Measurements from ENCODE around the gene WRAP73. TPM values are rescaled to one million over a fixed set of nuclear protein-coding genes. Genes with fewer than 3 reads are reported as not detected.

WRAP73 gene
- polyA plus RNA-seq, 3 donors, result 26.1 to 64.9 (median 33.2) TPM

DNA sequence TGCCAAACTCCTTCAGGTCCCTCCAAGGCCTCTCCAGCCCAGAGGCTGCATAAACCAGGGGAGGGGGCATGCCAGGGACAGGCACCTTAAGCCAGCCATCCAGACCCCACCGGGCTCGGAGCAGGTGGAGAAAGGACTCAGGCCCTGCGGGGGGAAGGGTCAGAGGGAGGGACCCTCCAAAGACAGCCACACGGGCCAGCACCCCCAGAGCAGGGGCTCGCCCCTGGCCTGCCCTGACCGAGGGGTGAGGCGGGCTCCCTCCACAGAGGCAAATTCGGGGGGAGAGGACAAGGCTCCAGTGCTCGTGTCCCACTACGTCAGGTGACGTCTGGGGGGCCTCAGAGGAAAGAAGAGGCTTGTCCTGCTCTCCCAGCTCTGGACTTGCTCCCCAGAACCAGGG, 46.7 kb downstream of the WRAP73 start:
- Mint-ChIP-seq H3K4me1 (peaks cover 6% of the 10 kb centered on the region), H3K9me3 (no peaks in the 10 kb centered on the region), H3K36me3 (no peaks in the 10 kb centered on the region), H3K27ac (no peak overlapping the region), H3K27me3 (ENCODE audit: low read depth in 3 of 3) (peaks cover 2 to 4% (median 3%) of the 10 kb centered on the region in 3 donors), H3K4me3 (no peak overlapping the region)
- H3K9ac ChIP-seq (ENCODE audit: insufficient read depth, low read length, poor library complexity, severe bottlenecking), result no peak overlapping the region
- no peaks in the 10 kb centered on the region for H4K20me1 ChIP-seq (ENCODE audit: insufficient read depth, low read length)
- H3K9me3 ChIP-seq (replicated peaks in 1 of 2; ENCODE audit: control insufficient read depth in 1 of 2, insufficient read depth in 1 of 2, low read length in 2 of 2), result no peaks in the 10 kb centered on the region
- no peak for DNase-seq
- intact Hi-C loops (cut with micrococcal nuclease), result no loop called here
- H3K36me3 ChIP-seq (replicated peaks in 1 of 2; ENCODE audit: control insufficient read depth in 1 of 2, insufficient read depth in 2 of 2, low read length in 2 of 2), result no peaks in the 10 kb centered on the region
- no peak overlapping the region for H3K4me3 ChIP-seq (replicated peaks in 1 of 3; ENCODE audit: low read depth in 2 of 3, low read length in 3 of 3)
- H3K27me3 ChIP-seq (ENCODE audit: control insufficient read depth in 2 of 2, insufficient read depth in 2 of 2, low read length in 2 of 2), result no peaks in the 10 kb centered on the region
- H3K27ac ChIP-seq (ENCODE audit: low read depth in 1 of 2, low read length in 2 of 2), result no peak overlapping the region
- TF ChIP-seq, protein P1, sequence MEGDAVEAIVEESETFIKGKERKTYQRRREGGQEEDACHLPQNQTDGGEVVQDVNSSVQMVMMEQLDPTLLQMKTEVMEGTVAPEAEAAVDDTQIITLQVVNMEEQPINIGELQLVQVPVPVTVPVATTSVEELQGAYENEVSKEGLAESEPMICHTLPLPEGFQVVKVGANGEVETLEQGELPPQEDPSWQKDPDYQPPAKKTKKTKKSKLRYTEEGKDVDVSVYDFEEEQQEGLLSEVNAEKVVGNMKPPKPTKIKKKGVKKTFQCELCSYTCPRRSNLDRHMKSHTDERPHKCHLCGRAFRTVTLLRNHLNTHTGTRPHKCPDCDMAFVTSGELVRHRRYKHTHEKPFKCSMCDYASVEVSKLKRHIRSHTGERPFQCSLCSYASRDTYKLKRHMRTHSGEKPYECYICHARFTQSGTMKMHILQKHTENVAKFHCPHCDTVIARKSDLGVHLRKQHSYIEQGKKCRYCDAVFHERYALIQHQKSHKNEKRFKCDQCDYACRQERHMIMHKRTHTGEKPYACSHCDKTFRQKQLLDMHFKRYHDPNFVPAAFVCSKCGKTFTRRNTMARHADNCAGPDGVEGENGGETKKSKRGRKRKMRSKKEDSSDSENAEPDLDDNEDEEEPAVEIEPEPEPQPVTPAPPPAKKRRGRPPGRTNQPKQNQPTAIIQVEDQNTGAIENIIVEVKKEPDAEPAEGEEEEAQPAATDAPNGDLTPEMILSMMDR (IDR thresholded peaks at IDR 0.05), result no peak
- 90% methylated on average over 8 of the region's 11 CpGs for WGBS (ENCODE audit: insufficient coverage)
- H2AFZ ChIP-seq (ENCODE audit: insufficient read depth, low read depth, low read length, poor library complexity, severe bottlenecking), result no peak overlapping the region
- no peak overlapping the region for H3K4me2 ChIP-seq (replicated peaks; ENCODE audit: extremely low read depth, low read length, poor library complexity, severe bottlenecking)
- H3K4me1 ChIP-seq (ENCODE audit: control insufficient read depth in 1 of 2, insufficient read depth in 2 of 2, low read length in 2 of 2), result peaks cover 4 to 5% of the 10 kb centered on the region in 2 donors
- no peaks in the 10 kb centered on the region for H3K79me2 ChIP-seq (ENCODE audit: insufficient read depth, low read length)

DNA sequence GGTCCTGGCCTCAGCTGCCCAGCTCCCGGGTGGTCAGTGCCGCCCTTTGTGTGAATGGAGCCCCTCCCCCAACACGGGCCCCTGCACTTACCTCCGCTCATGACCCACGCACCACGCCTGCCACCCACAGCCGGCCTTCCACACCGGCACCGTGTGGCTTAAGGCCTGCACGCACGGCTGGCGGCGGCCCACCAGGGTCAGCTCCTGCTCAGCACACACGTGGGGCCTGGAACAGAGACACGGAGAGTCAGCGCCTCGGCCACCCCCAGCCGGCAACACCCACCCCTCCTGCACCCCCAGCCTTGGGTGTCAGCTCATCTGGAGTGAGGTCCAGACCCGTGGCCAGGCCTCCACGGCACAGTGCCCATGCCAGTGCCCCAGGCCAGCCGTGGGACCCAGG, 47.5 kb downstream of the WRAP73 start:
- H3K27ac ChIP-seq (ENCODE audit: low read depth in 1 of 2, low read length in 2 of 2), result no peak overlapping the region
- H3K79me2 ChIP-seq (ENCODE audit: insufficient read depth, low read length), result no peaks in the 10 kb centered on the region
- whole genome bisulfite sequencing (ENCODE audit: insufficient coverage), result 86% methylated on average over 18 of the region's 21 CpGs
- no peak overlapping the region for H3K4me2 ChIP-seq (replicated peaks; ENCODE audit: extremely low read depth, low read length, poor library complexity, severe bottlenecking)
- H3K4me1 ChIP-seq (ENCODE audit: control insufficient read depth in 1 of 2, insufficient read depth in 2 of 2, low read length in 2 of 2), result peaks cover 11 to 13% of the 10 kb centered on the region in 2 donors
- H3K36me3 ChIP-seq (replicated peaks in 1 of 2; ENCODE audit: control insufficient read depth in 1 of 2, insufficient read depth in 2 of 2, low read length in 2 of 2), result no peaks in the 10 kb centered on the region
- Mint-ChIP-seq H3K4me1 (peaks cover 14% of the 10 kb centered on the region), H3K27me3 (ENCODE audit: low read depth in 3 of 3) (peaks cover 5 to 11% (median 6%) of the 10 kb centered on the region in 3 donors), H3K9me3 (no peaks in the 10 kb centered on the region), H3K4me3 (no peak overlapping the region), H3K27ac (no peak overlapping the region), H3K36me3 (no peaks in the 10 kb centered on the region)
- no peak overlapping the region for H2AFZ ChIP-seq (ENCODE audit: insufficient read depth, low read depth, low read length, poor library complexity, severe bottlenecking)
- no peak overlapping the region for H3K4me3 ChIP-seq (replicated peaks in 1 of 3; ENCODE audit: low read depth in 2 of 3, low read length in 3 of 3)
- DNase-seq, result no peak
- no peaks in the 10 kb centered on the region for H3K27me3 ChIP-seq (ENCODE audit: control insufficient read depth in 2 of 2, insufficient read depth in 2 of 2, low read length in 2 of 2)
- intact Hi-C loops (cut with micrococcal nuclease), result no loop called here
- no peaks in the 10 kb centered on the region for H3K9me3 ChIP-seq (replicated peaks in 1 of 2; ENCODE audit: control insufficient read depth in 1 of 2, insufficient read depth in 1 of 2, low read length in 2 of 2)
- TF ChIP-seq, protein P1 (IDR thresholded peaks at IDR 0.05), result no peak
- no peak overlapping the region for H3K9ac ChIP-seq (ENCODE audit: insufficient read depth, low read length, poor library complexity, severe bottlenecking)
- no peaks in the 10 kb centered on the region for H4K20me1 ChIP-seq (ENCODE audit: insufficient read depth, low read length)

Measured in CD14-positive monocyte (primary cell).